Endodermal cell (in vitro differentiated cells): Measurements from ENCODE around the gene RBMS1. TPM values are rescaled to one million over a fixed set of nuclear protein-coding genes. Genes with fewer than 3 reads are reported as not detected.

Source experiments
- DNase-seq: peaks from one replicate; pipeline ENCODE4 v3.0.0-alpha.2; 2017
- H3K27ac ChIP-seq: 2 replicates; pipeline ENCODE4 v1.5.1; 2013; ENCODE audit warnings: mild to moderate bottlenecking, low read depth, low read length, moderate library complexity
- H3K27me3 ChIP-seq: 2 replicates; pipeline ENCODE4 v1.6.1; 2013; ENCODE audit warnings: mild to moderate bottlenecking, low read length, moderate library complexity; ENCODE audit not compliant: insufficient read depth, control insufficient read depth, poor library complexity, severe bottlenecking
- H3K36me3 ChIP-seq: 2 replicates; pipeline ENCODE4 v1.7.0; 2013; ENCODE audit warnings: mild to moderate bottlenecking, low read length, moderate library complexity; ENCODE audit not compliant: control insufficient read depth, insufficient read depth
- H3K4me1 ChIP-seq: one replicate; pipeline ENCODE4 v1.7.0; 2013; ENCODE audit warnings: low read length; ENCODE audit not compliant: control insufficient read depth, insufficient read depth
- H3K4me3 ChIP-seq: 2 replicates; pipeline ENCODE4 v1.5.1; 2013; ENCODE audit warnings: mild to moderate bottlenecking, low read length, moderate library complexity
- H3K9ac ChIP-seq: 2 replicates; pipeline ENCODE4 v1.6.1; 2013; ENCODE audit warnings: mild to moderate bottlenecking, low read length, moderate library complexity; ENCODE audit not compliant: poor library complexity, severe bottlenecking; ENCODE audit errors: extremely low read depth
- H3K9me3 ChIP-seq: 2 replicates; pipeline ENCODE4 v1.6.1; 2013; ENCODE audit warnings: mild to moderate bottlenecking, low read length, moderate library complexity; ENCODE audit not compliant: control insufficient read depth
- H3K27ac Mint-ChIP-seq: 2 replicates; pipeline ENCODE4 v1.8.0; 2020; ENCODE audit warnings: mixed read lengths
- H3K27me3 Mint-ChIP-seq: 2 replicates; pipeline ENCODE4 v1.8.0; 2021; ENCODE audit warnings: mild to moderate bottlenecking, mixed read lengths; ENCODE audit not compliant: insufficient read depth
- H3K36me3 Mint-ChIP-seq: 2 replicates; pipeline ENCODE4 v1.8.0; 2020; ENCODE audit warnings: low read depth, mixed read lengths
- H3K4me1 Mint-ChIP-seq: 2 replicates; pipeline ENCODE4 v1.8.0; 2020; ENCODE audit warnings: mixed read lengths
- H3K4me3 Mint-ChIP-seq: 2 replicates; pipeline ENCODE4 v1.8.0; 2020; ENCODE audit warnings: mild to moderate bottlenecking, moderate library complexity, mixed read lengths
- H3K9me3 Mint-ChIP-seq: 2 replicates; pipeline ENCODE4 v1.8.0; 2020; ENCODE audit warnings: mild to moderate bottlenecking, mixed read lengths
- WGBS, 2 experiments: methylation state at CpG; one replicate each; pipeline versions ENCODE4 v1.1.5 to v1.1.7; 2013; ENCODE audit warnings: missing lambda C conversion rate in 2 of 2, mixed read lengths in 1 of 2; ENCODE audit not compliant: insufficient coverage in 1 of 2, insufficient read length in 1 of 2; 5-methylcytosine and 5-hydroxymethylcytosine counted together
- total RNA-seq, 2 donors: library from RNA; stranded (reverse); fragmentation: NEBNext Ultra II Directional in 1 of 2; extraction: Animal tissue kit (Norgen Biotek cat#: 25700) in 1 of 2; gene quantifications; 2 replicates in 1 of 2; 3 replicates in 1 of 2; pipeline ENCODE4 v1.2.1, GENCODE V29; 2021
- TF ChIP-seq, protein P1 (sequence below): fragments of 200-600 bp; sonication (generic); conservative IDR thresholded peaks from 2 replicates; pipeline ENCODE4 v1.5.0; 2021; ENCODE audit warnings: antibody characterized with exemption, mild to moderate bottlenecking

RBMS1 gene
- total RNA-seq, 2 donors from 2014 or later = 90.7 to 124 TPM

DNA sequence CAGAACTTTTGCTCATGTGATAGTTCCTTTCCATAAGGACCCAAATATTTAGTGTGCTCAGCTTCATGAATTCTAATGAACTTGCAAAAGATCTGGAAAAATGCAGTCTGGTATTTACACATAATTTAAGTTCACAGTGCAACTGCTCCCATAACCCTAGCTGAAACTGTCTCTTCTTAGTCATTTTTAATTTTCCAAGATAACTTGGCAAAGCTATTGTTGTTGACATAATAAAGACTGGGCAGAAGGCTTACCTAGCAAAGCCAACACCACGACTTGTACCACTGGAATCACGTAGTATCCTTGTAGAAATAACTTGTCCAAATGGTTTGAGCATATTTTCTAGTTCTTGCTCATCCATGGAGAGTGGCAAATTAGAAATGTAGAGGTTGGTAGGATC lies 190.5 kb downstream of the RBMS1 start:
- no peak overlapping the region for H3K27ac ChIP-seq
- no peaks in the 10 kb centered on the region for H3K4me1 ChIP-seq
- H3K9me3 ChIP-seq = no peaks in the 10 kb centered on the region
- no peak overlapping the region for H3K4me3 Mint-ChIP-seq
- H3K27me3 Mint-ChIP-seq = no peaks in the 10 kb centered on the region
- peaks cover 47% of the 10 kb centered on the region for H3K36me3 Mint-ChIP-seq
- peaks cover 78% of the 10 kb centered on the region for H3K36me3 ChIP-seq
- no peaks in the 10 kb centered on the region for H3K27me3 ChIP-seq
- no peak overlapping the region for H3K4me3 ChIP-seq
- WGBS, 2 experiments = 94 to 100% methylated on average over 2 of the region's 2 CpGs
- H3K9ac ChIP-seq = no peak overlapping the region
- peaks cover 2% of the 10 kb centered on the region for H3K4me1 Mint-ChIP-seq
- no peak overlapping the region for H3K27ac Mint-ChIP-seq
- no peak for DNase-seq
- H3K9me3 Mint-ChIP-seq = no peaks in the 10 kb centered on the region
- TF ChIP-seq, protein P1, sequence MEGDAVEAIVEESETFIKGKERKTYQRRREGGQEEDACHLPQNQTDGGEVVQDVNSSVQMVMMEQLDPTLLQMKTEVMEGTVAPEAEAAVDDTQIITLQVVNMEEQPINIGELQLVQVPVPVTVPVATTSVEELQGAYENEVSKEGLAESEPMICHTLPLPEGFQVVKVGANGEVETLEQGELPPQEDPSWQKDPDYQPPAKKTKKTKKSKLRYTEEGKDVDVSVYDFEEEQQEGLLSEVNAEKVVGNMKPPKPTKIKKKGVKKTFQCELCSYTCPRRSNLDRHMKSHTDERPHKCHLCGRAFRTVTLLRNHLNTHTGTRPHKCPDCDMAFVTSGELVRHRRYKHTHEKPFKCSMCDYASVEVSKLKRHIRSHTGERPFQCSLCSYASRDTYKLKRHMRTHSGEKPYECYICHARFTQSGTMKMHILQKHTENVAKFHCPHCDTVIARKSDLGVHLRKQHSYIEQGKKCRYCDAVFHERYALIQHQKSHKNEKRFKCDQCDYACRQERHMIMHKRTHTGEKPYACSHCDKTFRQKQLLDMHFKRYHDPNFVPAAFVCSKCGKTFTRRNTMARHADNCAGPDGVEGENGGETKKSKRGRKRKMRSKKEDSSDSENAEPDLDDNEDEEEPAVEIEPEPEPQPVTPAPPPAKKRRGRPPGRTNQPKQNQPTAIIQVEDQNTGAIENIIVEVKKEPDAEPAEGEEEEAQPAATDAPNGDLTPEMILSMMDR = no peak

DNA sequence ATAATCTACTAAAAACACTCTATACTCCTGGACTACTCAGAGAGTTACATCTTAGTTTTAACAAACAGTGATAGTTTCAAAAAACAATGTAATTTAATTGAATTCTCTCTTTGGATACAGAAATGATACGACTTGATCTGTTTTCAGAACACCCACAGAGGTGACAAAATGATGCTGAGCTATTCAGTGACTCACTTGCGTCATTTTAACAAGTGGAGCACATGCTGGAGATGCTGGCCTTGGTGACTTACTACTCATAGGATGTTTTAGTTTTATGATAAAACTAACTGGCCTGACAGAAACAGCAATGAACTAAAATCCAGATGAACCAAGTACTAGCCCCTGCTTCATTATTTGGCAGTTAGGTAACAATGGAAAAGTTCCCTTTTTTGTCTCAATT lies 192.2 kb downstream of the RBMS1 start:
- Histone ChIP-seq H3K9me3 (no peaks in the 10 kb centered on the region), H3K9ac (no peak overlapping the region), H3K4me3 (no peak overlapping the region), H3K27ac (no peak overlapping the region), H3K36me3 (peaks cover 75% of the 10 kb centered on the region), H3K4me1 (no peaks in the 10 kb centered on the region), H3K27me3 (no peaks in the 10 kb centered on the region)
- 94 to 96% methylated on average over 2 of the region's 2 CpGs for WGBS, 2 experiments
- H3K9me3 Mint-ChIP-seq = no peaks in the 10 kb centered on the region
- H3K27ac Mint-ChIP-seq = no peak overlapping the region
- peaks cover 59% of the 10 kb centered on the region for H3K36me3 Mint-ChIP-seq
- TF ChIP-seq, protein P1 = no peak
- H3K27me3 Mint-ChIP-seq = no peaks in the 10 kb centered on the region
- no peak overlapping the region for H3K4me3 Mint-ChIP-seq
- DNase-seq = no peak
- H3K4me1 Mint-ChIP-seq = peaks cover 2% of the 10 kb centered on the region

DNA sequence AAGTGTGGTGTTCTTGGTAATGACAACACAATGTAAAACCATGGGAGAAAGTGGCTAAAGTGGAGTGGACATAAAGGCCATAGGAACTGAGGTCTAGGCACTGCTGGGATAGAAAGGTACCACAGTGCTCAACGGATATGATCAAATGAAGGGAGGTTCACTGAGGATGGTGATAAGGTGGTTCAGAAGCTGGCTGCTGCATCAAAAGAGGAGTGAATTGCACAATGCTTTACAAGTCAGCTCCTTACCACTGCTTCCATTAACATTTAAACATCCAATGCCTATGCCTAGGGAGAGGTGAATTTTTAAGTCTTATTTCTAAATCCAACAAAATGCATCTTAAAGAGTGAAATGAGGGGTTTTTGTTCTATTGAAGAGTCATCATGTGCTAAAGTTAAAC lies 193.4 kb downstream of the RBMS1 start:
- TF ChIP-seq, protein P1 = no peak
- Histone ChIP-seq H3K9me3 (no peaks in the 10 kb centered on the region), H3K27ac (no peak overlapping the region), H3K27me3 (no peaks in the 10 kb centered on the region), H3K36me3 (peaks cover 79% of the 10 kb centered on the region), H3K9ac (no peak overlapping the region), H3K4me3 (no peak overlapping the region), H3K4me1 (no peaks in the 10 kb centered on the region)
- Mint-ChIP-seq H3K27me3 (no peaks in the 10 kb centered on the region), H3K27ac (peak overlapping the region; percentile 4), H3K4me3 (no peak overlapping the region), H3K9me3 (no peaks in the 10 kb centered on the region), H3K36me3 (peaks cover 67% of the 10 kb centered on the region), H3K4me1 (peaks cover 2% of the 10 kb centered on the region)
- no peak for DNase-seq
- WGBS, 2 experiments = 95 to 100% methylated on average over 1 of the region's 1 CpG
